Fibroblast of the aortic adventitia (primary cell): ENCODE results near the gene FRMD3. TPM values are rescaled to one million over a fixed set of nuclear protein-coding genes. Genes with fewer than 3 reads are reported as not detected.

Source experiments
- DNase-seq: peaks from one replicate; pipeline ENCODE4 v3.0.0-alpha.2; 2010; ENCODE audit warnings: low read depth
- H3K4me3 ChIP-seq: 2 replicates; pipeline ENCODE4 v1.5.1; 2011; ENCODE audit warnings: low read depth, mild to moderate bottlenecking, control low read depth, low read length, moderate library complexity
- total RNA-seq: library from RNA; depleted of rRNA; stranded (reverse); fragments of >200 nt; gene quantifications from 2 replicates; pipeline ENCODE4 v1.2.3, GENCODE V29; 2012; ENCODE audit warnings: low replicate concordance
- TF ChIP-seq, protein P1 (sequence below): IDR thresholded peaks from 2 replicates; pipeline ENCODE4 v1.5.1; 2011; ENCODE audit warnings: mild to moderate bottlenecking, low read length, control low read depth, inconsistent platforms; ENCODE audit not compliant: insufficient read depth

FRMD3 gene
- total RNA-seq, 1 donor, result 4.8 TPM

DNA sequence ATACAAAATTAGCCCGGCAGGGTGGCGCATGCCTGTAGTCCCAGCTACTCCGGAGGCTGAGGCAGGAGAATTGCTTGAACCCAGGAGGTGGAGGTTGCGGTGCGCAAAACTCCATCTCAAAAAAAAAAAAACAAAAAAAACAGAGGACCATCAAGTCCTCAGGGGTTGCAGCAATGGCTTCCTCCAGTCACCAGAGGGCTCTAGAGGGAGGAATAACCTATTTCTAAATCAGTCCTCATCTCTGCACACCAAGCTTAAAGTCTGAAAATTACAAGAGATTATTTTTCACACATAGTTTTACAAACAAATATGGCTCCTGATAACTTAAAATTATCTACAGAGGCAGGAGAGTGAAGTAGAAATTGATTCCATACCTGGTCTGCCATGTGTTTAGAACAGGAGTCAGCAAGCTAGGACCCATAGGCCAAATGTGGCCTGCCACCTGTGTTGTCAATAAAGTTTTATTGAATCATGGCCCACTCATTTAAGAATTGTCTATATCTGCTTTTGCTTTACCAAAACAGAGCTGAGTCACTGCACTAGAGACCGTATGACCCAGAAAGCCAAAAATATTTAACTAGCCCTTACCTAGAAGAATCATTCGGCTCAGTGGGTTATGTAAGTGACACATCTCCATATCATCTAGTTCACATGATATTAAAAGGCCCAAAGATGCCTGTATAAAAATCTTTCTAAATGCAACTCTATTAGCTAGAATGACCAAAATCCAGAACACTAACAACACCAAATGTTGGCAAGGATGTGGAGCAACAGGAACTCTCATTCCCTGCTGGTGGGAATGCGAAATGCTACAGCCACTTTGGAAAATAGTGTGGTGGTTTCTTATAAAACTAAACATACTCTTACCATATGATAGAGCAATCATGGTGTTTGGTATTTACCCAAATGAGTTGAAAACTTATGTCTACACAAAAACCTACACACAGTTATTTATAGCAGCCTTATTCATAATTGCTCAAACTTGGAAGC is 207.7 kb downstream of the FRMD3 start:
- DNase-seq, result no peak
- TF ChIP-seq, protein P1, sequence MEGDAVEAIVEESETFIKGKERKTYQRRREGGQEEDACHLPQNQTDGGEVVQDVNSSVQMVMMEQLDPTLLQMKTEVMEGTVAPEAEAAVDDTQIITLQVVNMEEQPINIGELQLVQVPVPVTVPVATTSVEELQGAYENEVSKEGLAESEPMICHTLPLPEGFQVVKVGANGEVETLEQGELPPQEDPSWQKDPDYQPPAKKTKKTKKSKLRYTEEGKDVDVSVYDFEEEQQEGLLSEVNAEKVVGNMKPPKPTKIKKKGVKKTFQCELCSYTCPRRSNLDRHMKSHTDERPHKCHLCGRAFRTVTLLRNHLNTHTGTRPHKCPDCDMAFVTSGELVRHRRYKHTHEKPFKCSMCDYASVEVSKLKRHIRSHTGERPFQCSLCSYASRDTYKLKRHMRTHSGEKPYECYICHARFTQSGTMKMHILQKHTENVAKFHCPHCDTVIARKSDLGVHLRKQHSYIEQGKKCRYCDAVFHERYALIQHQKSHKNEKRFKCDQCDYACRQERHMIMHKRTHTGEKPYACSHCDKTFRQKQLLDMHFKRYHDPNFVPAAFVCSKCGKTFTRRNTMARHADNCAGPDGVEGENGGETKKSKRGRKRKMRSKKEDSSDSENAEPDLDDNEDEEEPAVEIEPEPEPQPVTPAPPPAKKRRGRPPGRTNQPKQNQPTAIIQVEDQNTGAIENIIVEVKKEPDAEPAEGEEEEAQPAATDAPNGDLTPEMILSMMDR, result peak; percentile 27
- no peak overlapping the region for H3K4me3 ChIP-seq

DNA sequence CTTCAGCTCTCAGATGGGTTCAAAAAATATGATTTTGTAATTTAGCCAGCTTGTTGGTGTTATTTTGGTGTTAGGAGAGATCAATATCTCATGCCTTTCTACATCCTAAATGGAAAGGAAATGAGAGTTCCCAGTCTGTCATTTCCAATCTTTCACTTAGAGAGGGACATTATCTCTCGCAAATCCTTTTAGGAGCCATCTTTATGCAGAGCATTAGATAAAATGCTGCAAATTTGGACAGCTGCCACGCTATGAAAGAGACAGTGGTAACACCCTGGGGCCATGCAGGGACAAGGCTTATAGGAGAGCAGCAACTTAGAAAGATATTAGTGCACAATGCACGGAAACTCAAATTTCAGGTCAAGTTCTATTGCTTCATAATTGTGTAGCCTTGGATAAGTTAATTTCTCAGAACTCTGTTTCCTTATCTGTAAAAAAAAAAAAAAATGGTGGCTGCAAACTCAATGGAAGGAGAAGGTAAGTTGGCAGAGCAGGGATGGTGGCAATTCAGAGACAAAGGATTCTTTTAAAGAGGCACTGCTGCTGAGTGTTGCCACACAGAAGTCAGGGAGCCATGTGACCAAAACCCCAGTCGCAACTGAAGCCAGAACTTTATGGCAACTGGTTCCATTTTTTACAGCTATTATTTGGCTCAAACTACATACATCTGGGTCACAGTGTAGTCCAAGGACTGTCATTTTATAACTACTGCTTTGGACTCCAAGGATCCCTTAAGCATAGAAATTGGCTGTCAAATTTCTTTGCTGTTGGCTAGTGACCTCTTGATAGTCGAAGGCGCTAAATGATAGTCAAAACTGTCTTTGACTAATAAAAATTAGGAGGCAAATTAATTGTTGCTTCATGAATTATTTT is 210.2 kb downstream of the FRMD3 start:
- DNase-seq, result no peak
- no peak overlapping the region for H3K4me3 ChIP-seq
- TF ChIP-seq, protein P1, result no peak

DNA sequence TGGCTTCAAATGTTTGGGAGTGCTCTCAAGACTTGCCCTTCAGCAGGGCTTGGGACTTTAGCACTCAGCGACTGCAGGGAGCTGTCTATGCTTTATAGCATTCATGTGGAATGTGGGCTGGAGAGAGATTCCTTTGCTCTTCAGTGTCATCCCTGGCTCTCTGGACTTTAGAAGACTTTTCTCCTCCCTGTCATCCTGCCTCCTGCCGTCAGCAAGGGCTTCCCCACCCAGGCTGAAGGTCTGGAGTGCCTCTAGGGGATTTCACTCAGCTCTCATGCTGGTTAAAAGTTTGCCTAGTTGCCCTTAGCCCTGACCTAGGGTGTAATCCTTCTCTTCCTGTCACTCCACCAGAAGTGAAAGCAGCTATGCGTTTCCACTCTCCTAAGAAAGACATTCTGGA is 210.9 kb downstream of the FRMD3 start:
- H3K4me3 ChIP-seq, result no peak overlapping the region
- no peak for DNase-seq
- TF ChIP-seq, protein P1, result no peak

DNA sequence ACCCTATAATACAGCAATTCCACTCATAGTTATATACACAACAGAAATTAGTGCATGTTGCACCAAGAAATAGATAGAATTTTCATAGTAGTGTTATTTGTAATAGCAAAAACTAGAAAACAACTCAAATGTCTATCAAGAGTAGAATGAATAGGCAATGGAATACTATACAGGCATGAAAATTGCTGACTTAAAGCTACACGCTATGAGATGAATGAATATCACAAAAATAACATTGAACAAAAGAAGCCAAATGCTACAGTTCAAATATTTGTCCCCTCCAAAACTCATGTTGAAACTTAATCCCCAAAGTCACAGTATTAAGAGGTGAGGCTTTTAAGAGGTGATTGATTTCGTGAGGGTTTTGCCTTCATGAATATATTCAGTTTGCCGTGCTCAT is 215.1 kb downstream of the FRMD3 start:
- DNase-seq, result no peak
- no peak overlapping the region for H3K4me3 ChIP-seq
- TF ChIP-seq, protein P1, result no peak

DNA sequence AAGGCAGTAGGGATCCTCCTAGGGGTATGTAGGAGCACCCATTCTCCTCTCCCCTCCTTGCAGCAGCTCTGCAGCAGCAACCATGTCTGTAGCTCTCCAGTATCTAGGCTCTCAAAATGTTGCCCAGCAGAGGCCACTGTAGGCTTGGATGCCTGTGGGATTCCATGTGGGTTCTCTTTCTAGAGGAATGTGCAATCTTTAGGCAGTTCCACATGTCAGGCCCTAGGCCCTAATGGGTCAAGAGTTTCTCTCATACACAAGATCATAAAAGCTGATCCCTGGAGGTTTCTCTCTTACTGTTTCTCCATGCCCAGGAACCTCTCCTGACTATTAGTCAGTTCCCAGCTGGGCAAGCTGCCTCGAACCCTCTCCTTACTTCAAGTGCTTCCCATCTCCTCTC is 215.8 kb downstream of the FRMD3 start:
- no peak for DNase-seq
- no peak overlapping the region for H3K4me3 ChIP-seq
- TF ChIP-seq, protein P1, result no peak

DNA sequence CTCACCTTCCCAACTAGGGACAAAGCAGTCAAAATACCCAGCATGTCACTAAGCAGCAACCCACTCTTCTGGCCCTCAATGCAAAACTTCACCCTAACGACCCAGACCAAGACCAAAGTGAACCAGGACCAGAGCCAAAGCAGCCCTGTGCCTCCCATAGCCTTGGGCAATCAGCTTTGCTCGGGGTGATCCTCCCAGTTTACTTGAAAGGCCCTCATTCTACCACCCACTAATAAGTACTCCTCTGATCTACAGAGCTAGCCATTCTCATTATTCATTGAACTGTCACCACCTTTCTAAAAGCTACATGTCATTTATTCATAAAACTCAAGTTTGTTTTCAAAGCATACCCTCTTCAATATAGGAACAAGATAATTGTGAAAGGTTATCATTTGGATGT is 221.0 kb downstream of the FRMD3 start:
- no peak for DNase-seq
- TF ChIP-seq, protein P1, result no peak
- no peak overlapping the region for H3K4me3 ChIP-seq
